ENCODE data around the gene UBE2O.

GRCh38 chr17:76402711-76403110 is 50.2 kb downstream of the UBE2O start:
- TF ChIP-seq EZH2phosphoT487 (IDR thresholded peaks at IDR 0.05; ENCODE audit: borderline replicate concordance, low read length) (no peak), CTCF (conservative IDR thresholded peaks at IDR 0.05; ENCODE audit: low read depth, low read length) (no peak), EZH2 (IDR thresholded peaks at IDR 0.05; ENCODE audit: low read length, unreplicated experiment) (no peak)

Measured in PC-3 (cell line).